ENCODE data around the gene STARD4. TPM values are rescaled to one million over a fixed set of nuclear protein-coding genes. Genes with fewer than 3 reads are reported as not detected.

Gene STARD4
- total and polyA plus RNA-seq, 3 donors from 2014 or later, result 8.0 to 18.0 (median 13.5) TPM

GRCh38 chr5:111461934-111462333 lies 50.4 kb downstream of the STARD4 start:
- Histone ChIP-seq H3K27me3 (no peaks in the 10 kb centered on the region), H3K36me3 (ENCODE audit: low read depth, missing control alignments) (no peaks in the 10 kb centered on the region), H3K27ac (no peak overlapping the region), H3K9me3 (no peaks in the 10 kb centered on the region), H3K4me3 (no peak overlapping the region), H3K4me1 (no peaks in the 10 kb centered on the region)
- intact Hi-C loops (cut with DNase I; ENCODE audit: low total_unique reads), result no loop called here
- no peak for DNase-seq
- WGBS, 2 donors, result 84 to 85% methylated on average over 2 of the region's 2 CpGs
- no peak for TF ChIP-seq POLR2A (IDR thresholded peaks at IDR 0.05)
- TF ChIP-seq, protein P1, sequence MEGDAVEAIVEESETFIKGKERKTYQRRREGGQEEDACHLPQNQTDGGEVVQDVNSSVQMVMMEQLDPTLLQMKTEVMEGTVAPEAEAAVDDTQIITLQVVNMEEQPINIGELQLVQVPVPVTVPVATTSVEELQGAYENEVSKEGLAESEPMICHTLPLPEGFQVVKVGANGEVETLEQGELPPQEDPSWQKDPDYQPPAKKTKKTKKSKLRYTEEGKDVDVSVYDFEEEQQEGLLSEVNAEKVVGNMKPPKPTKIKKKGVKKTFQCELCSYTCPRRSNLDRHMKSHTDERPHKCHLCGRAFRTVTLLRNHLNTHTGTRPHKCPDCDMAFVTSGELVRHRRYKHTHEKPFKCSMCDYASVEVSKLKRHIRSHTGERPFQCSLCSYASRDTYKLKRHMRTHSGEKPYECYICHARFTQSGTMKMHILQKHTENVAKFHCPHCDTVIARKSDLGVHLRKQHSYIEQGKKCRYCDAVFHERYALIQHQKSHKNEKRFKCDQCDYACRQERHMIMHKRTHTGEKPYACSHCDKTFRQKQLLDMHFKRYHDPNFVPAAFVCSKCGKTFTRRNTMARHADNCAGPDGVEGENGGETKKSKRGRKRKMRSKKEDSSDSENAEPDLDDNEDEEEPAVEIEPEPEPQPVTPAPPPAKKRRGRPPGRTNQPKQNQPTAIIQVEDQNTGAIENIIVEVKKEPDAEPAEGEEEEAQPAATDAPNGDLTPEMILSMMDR (IDR thresholded peaks at IDR 0.05), result no peak

DNA sequence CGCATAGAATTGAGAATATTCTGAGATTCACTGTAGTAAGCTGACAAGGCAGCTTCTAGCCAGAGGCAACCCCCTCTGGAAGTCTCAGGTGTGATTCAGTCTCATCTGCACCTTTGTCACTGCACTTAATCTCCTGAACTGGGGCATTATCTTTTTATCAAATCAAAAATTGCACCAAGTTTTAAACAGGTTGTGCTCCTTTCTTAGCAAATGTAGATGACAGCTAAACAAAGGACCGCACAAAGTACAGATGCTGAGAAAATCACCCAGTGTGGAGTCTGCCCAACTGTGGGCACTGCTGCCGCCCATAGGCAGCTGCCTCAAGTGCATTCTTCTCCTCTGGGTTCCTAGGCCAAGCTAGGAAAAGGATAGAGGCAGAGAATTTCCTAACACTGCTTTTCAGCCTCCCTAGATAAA lies 51.1 kb downstream of the STARD4 start:
- DNase-seq, result no peak

GRCh38 chr5:111454776-111455175 lies 57.6 kb downstream of the STARD4 start:
- no peaks in the 10 kb centered on the region for H3K9me3 ChIP-seq
- no peak overlapping the region for H3K4me3 ChIP-seq
- TF ChIP-seq, protein P1 (IDR thresholded peaks at IDR 0.05), result no peak
- no peak for TF ChIP-seq POLR2A (IDR thresholded peaks at IDR 0.05)
- no peak overlapping the region for H3K27ac ChIP-seq
- 50 to 51% methylated on average over 2 of the region's 2 CpGs for WGBS, 2 donors
- H3K36me3 ChIP-seq (ENCODE audit: low read depth, missing control alignments), result no peaks in the 10 kb centered on the region
- no peaks in the 10 kb centered on the region for H3K4me1 ChIP-seq
- intact Hi-C loops (cut with DNase I; ENCODE audit: low total_unique reads), result no loop called here
- DNase-seq, result no peak
- no peaks in the 10 kb centered on the region for H3K27me3 ChIP-seq

More for the DNA sequence above, 51.1 kb downstream of the STARD4 start:
- TF ChIP-seq, protein P1 (IDR thresholded peaks at IDR 0.05), result no peak
- 69 to 80% methylated on average over 3 of the region's 3 CpGs for WGBS, 2 donors
- Histone ChIP-seq H3K27ac (no peak overlapping the region), H3K9me3 (no peaks in the 10 kb centered on the region), H3K4me1 (no peaks in the 10 kb centered on the region), H3K4me3 (no peak overlapping the region), H3K27me3 (no peaks in the 10 kb centered on the region), H3K36me3 (ENCODE audit: low read depth, missing control alignments) (no peaks in the 10 kb centered on the region)
- intact Hi-C loops (cut with DNase I; ENCODE audit: low total_unique reads), result no loop called here

DNA sequence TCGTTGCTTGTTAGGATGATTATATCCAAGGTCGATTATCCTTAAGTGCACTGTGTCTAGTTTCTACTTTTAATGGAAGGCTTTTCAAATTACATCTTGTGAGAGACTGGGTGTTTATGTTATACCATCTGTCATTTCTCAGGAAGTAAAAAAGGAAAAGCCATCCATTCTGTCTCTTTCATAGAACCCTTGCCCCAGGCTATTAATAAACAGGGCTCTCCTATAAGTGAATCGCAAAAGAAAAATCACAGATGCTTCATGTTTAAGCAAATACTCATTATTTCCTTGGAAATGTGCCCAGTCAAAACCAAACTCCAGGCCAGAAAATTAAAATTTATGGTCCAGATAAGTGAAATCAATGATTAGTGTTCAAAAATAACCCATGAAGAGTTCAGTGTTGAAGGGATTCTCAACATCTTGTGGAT lies 58.1 kb downstream of the STARD4 start:
- TF ChIP-seq, protein P1 (IDR thresholded peaks at IDR 0.05), result no peak
- no peak for TF ChIP-seq POLR2A (IDR thresholded peaks at IDR 0.05)
- Histone ChIP-seq H3K36me3 (ENCODE audit: low read depth, missing control alignments) (no peaks in the 10 kb centered on the region), H3K27me3 (no peaks in the 10 kb centered on the region), H3K4me1 (no peaks in the 10 kb centered on the region), H3K9me3 (no peaks in the 10 kb centered on the region), H3K27ac (no peak overlapping the region), H3K4me3 (no peak overlapping the region)
- WGBS, 2 donors, result 47 to 51% methylated on average over 3 of the region's 3 CpGs
- no peak for DNase-seq
- intact Hi-C loops (cut with DNase I; ENCODE audit: low total_unique reads), result no loop called here

- TF ChIP-seq, protein P1 (IDR thresholded peaks at IDR 0.05), result no peak
- TF ChIP-seq POLR2A (IDR thresholded peaks at IDR 0.05), result no peak
Measured at GRCh38 chr5:111453747-111454146, 58.6 kb downstream of the STARD4 start.

More at GRCh38 chr5:111453747-111454146, 58.6 kb downstream of the STARD4 start:
- H3K4me1 ChIP-seq, result no peaks in the 10 kb centered on the region
- no peak for DNase-seq
- H3K9me3 ChIP-seq, result no peaks in the 10 kb centered on the region
- H3K4me3 ChIP-seq, result no peak overlapping the region
- H3K27me3 ChIP-seq, result no peaks in the 10 kb centered on the region
- no peak overlapping the region for H3K27ac ChIP-seq
- H3K36me3 ChIP-seq (ENCODE audit: low read depth, missing control alignments), result no peaks in the 10 kb centered on the region
- WGBS, 2 donors, result 28 to 36% methylated on average over 2 of the region's 2 CpGs
- intact Hi-C loops (cut with DNase I; ENCODE audit: low total_unique reads), result no loop called here

All from testis (tissue), 3 donors.